Measurements from ENCODE around the gene SHISA9.

Gene SHISA9

DNA sequence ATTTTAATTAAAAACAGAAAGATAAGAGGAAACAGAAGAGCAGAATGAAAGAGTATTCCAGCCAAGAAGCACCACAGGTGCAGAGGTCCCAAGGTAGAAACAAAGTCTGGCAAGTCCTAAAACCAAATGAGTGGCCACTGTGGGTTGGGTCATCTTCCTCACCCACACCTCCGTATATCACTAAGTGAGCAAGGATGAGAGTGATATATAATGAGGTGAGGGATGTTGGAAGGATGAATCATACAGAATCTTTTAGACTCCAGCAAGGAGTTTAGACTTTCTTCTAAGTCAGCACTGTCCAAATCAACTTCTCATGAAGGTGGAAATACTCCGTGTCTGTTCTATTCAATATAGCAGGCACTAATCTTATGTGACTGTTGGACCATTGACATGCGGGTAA lies 70.8 kb downstream of the SHISA9 start:
- H3K27me3 ChIP-seq (replicated peaks; ENCODE audit: control insufficient read depth, insufficient read depth, low read length): no peaks in the 10 kb centered on the region
- no peak overlapping the region for H3K4me3 ChIP-seq (replicated peaks; ENCODE audit: low read depth, low read length)
- DNase-seq (ENCODE audit: extremely low read depth, insufficient read length): no peak
- no peaks in the 10 kb centered on the region for H3K36me3 ChIP-seq (ENCODE audit: control insufficient read depth, insufficient read depth, low read length)
- no peak for TF ChIP-seq CTCF (IDR thresholded peaks at IDR 0.05; ENCODE audit: insufficient read depth, low read length, poor library complexity, severe bottlenecking)

GRCh38 chr16:12975766-12976165 lies 74.4 kb downstream of the SHISA9 start:
- TF ChIP-seq CTCF (IDR thresholded peaks at IDR 0.05; ENCODE audit: insufficient read depth, low read length, poor library complexity, severe bottlenecking): no peak
- H3K36me3 ChIP-seq (ENCODE audit: control insufficient read depth, insufficient read depth, low read length): no peaks in the 10 kb centered on the region
- H3K27me3 ChIP-seq (replicated peaks; ENCODE audit: control insufficient read depth, insufficient read depth, low read length): no peaks in the 10 kb centered on the region
- no peak for DNase-seq (ENCODE audit: extremely low read depth, insufficient read length)
- no peak overlapping the region for H3K4me3 ChIP-seq (replicated peaks; ENCODE audit: low read depth, low read length)

- no peaks in the 10 kb centered on the region for H3K36me3 ChIP-seq (ENCODE audit: control insufficient read depth, insufficient read depth, low read length)
- H3K4me3 ChIP-seq (replicated peaks; ENCODE audit: low read depth, low read length): no peak overlapping the region
- H3K27me3 ChIP-seq (replicated peaks; ENCODE audit: control insufficient read depth, insufficient read depth, low read length): no peaks in the 10 kb centered on the region
- no peak for TF ChIP-seq CTCF (IDR thresholded peaks at IDR 0.05; ENCODE audit: insufficient read depth, low read length, poor library complexity, severe bottlenecking)
- DNase-seq (ENCODE audit: extremely low read depth, insufficient read length): no peak
Measured at GRCh38 chr16:12976496-12976895, 75.1 kb downstream of the SHISA9 start.

GRCh38 chr16:12976936-12977335 lies 75.5 kb downstream of the SHISA9 start:
- DNase-seq (ENCODE audit: extremely low read depth, insufficient read length): no peak
- Histone ChIP-seq H3K27me3 (replicated peaks; ENCODE audit: control insufficient read depth, insufficient read depth, low read length) (no peaks in the 10 kb centered on the region), H3K36me3 (ENCODE audit: control insufficient read depth, insufficient read depth, low read length) (no peaks in the 10 kb centered on the region), H3K4me3 (replicated peaks; ENCODE audit: low read depth, low read length) (no peak overlapping the region)
- TF ChIP-seq CTCF (IDR thresholded peaks at IDR 0.05; ENCODE audit: insufficient read depth, low read length, poor library complexity, severe bottlenecking): no peak

DNA sequence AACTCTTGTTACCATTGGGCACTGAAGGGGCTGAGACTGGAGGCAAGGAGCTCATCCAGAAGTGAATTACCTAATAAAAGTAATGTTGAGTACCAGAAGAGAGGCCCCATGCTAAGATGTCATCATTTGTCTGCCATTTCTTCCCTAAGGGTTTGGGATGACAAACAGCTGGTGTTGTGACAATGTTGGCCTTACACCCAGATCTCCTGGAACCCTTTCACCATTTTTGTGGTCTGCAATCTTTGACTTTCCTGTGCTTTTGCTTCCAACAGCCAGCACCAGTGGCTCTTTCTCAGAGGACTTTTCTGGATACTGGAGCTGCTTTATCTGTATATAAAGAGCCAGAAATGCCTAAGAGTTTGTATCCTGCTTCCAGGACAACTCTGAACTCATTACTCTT lies 84.1 kb downstream of the SHISA9 start:
- no peaks in the 10 kb centered on the region for H3K36me3 ChIP-seq (ENCODE audit: control insufficient read depth, insufficient read depth, low read length)
- H3K27me3 ChIP-seq (replicated peaks; ENCODE audit: control insufficient read depth, insufficient read depth, low read length): no peaks in the 10 kb centered on the region; the same call in 1 of the 2 replicates
- no peak for TF ChIP-seq CTCF (IDR thresholded peaks at IDR 0.05; ENCODE audit: insufficient read depth, low read length, poor library complexity, severe bottlenecking)
- H3K4me3 ChIP-seq (replicated peaks; ENCODE audit: low read depth, low read length): no peak overlapping the region
- no peak for DNase-seq (ENCODE audit: extremely low read depth, insufficient read length)

- Histone ChIP-seq H3K27me3 (replicated peaks; ENCODE audit: control insufficient read depth, insufficient read depth, low read length) (no peaks in the 10 kb centered on the region; the same call in 1 of the 2 replicates), H3K36me3 (ENCODE audit: control insufficient read depth, insufficient read depth, low read length) (no peaks in the 10 kb centered on the region), H3K4me3 (replicated peaks; ENCODE audit: low read depth, low read length) (no peak overlapping the region)
- no peak for TF ChIP-seq CTCF (IDR thresholded peaks at IDR 0.05; ENCODE audit: insufficient read depth, low read length, poor library complexity, severe bottlenecking)
- DNase-seq (ENCODE audit: extremely low read depth, insufficient read length): no peak
Measured at GRCh38 chr16:12988071-12988470, 86.7 kb downstream of the SHISA9 start.

All from GM06990 (cell line).